Esophagus squamous epithelium (tissue), 5 donors: ENCODE results near the gene ANKRD31. TPM values are rescaled to one million over a fixed set of nuclear protein-coding genes. Genes with fewer than 3 reads are reported as not detected.

ENCODE experiments used
- DNase-seq: peaks from one replicate; lab custom pipeline; 2025; lab: John Stamatoyannopoulos, UW
- H3K27ac ChIP-seq, 4 donors: fragments of 200-600 bp; sonication (generic); one replicate each; pipeline ENCODE4 v1.5.1; 2016 to 2019; ENCODE audit warnings: mild to moderate bottlenecking in 1 of 4
- H3K27me3 ChIP-seq, 4 donors: fragments of 200-600 bp; sonication (generic); 1 replicate in 3 of 4; 2 replicates in 1 of 4; pipeline versions ENCODE4 v1.5.1 to v1.6.0; 2017 to 2021; ENCODE audit warnings: antibody characterized with exemption in 1 of 4
- H3K36me3 ChIP-seq, 3 donors: fragments of 200-600 bp; sonication (generic); one replicate each; pipeline ENCODE4 v1.5.1; 2016 to 2019
- H3K4me1 ChIP-seq, 3 donors: fragments of 200-600 bp; sonication (generic); one replicate each; pipeline ENCODE4 v1.5.1; 2017 to 2019
- H3K4me3 ChIP-seq, 4 donors: fragments of 200-600 bp; sonication (generic); 1 replicate in 3 of 4; 2 replicates in 1 of 4; pipeline ENCODE4 v1.5.1; 2016 to 2019; ENCODE audit warnings: mild to moderate bottlenecking in 2 of 4, moderate library complexity in 1 of 4
- H3K9me3 ChIP-seq, 3 donors: fragments of 200-600 bp; sonication (generic); one replicate each; pipeline ENCODE4 v1.5.1; 2016 to 2019
- POLR2A ChIP-seq, 4 donors: fragments of 450-650 bp; IDR thresholded peaks; one replicate each; pipeline ENCODE4 v1.6.1; 2017; ENCODE audit warnings: antibody characterized with exemption in 4 of 4, mild to moderate bottlenecking in 4 of 4, moderate library complexity in 3 of 4
- WGBS, 2 donors: methylation state at CpG; one replicate each; pipeline ENCODE4 v1.1.5; 2018; 5-methylcytosine and 5-hydroxymethylcytosine counted together
- intact Hi-C: fragments of 100-400 bp; cut with DNase I; formaldehyde crosslinking; loops from one replicate; pipeline ENCODE4 v1.15.0; 2022
- total RNA-seq, 4 donors: library from RNA; depleted of rRNA; stranded (reverse); fragments of >200 nt; gene quantifications; one replicate each; pipeline ENCODE4 v1.1.0, GENCODE V29; 2016
- TF ChIP-seq, protein P1 (sequence below), 6 experiments: fragments of 450-650 bp in 4 of 6; fragments of 200-600 bp in 2 of 6; sonication (generic) in 2 of 6; IDR thresholded peaks; one replicate each; pipeline ENCODE4 v1.5.1; 2016 to 2019; ENCODE audit warnings: antibody characterized with exemption in 6 of 6, mild to moderate bottlenecking in 4 of 6, moderate library complexity in 4 of 6
- donor health status: DM: yes; HTN: yes; CAD: no.

The ANKRD31 gene
- total RNA-seq, 4 donors from 2014 or later: 0.19 to 1.1 (median 0.54) TPM

- H3K9me3 ChIP-seq: no peaks in the 10 kb centered on the region
- intact Hi-C loops: no loop called here
Observed at GRCh38 chr5:75148051-75148450, 88.6 kb downstream of the ANKRD31 start.

DNA sequence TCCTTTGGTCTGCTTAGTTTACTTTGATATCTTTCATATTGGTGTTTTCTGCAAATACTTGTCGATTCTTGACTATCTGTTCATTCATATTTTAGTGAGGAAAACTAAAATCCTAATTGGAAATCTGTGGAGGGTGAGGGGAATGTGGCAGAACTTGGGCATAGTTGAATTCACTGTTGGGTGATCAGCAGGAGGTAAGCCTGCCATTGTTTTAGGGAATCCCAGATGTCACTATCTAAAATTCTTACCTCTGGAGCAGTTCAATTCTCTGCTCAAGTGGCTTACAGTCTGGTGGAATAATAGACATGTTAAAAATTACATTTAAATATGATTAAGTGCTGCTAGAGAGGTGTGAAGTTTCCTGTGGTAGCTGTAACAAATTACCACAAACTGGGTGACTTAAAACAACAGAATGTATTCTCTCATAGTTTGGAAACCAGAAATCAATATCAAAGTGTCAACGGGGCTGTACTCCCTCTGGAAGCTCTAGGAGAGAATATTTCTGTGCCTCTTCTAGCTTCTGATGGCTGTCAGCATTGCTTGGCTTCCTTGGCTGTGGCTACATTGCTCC lies 94.0 kb downstream of the ANKRD31 start:
- TF ChIP-seq, protein P1, sequence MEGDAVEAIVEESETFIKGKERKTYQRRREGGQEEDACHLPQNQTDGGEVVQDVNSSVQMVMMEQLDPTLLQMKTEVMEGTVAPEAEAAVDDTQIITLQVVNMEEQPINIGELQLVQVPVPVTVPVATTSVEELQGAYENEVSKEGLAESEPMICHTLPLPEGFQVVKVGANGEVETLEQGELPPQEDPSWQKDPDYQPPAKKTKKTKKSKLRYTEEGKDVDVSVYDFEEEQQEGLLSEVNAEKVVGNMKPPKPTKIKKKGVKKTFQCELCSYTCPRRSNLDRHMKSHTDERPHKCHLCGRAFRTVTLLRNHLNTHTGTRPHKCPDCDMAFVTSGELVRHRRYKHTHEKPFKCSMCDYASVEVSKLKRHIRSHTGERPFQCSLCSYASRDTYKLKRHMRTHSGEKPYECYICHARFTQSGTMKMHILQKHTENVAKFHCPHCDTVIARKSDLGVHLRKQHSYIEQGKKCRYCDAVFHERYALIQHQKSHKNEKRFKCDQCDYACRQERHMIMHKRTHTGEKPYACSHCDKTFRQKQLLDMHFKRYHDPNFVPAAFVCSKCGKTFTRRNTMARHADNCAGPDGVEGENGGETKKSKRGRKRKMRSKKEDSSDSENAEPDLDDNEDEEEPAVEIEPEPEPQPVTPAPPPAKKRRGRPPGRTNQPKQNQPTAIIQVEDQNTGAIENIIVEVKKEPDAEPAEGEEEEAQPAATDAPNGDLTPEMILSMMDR (IDR thresholded peaks at IDR 0.05): no peak
- Histone ChIP-seq H3K4me3 (no peak overlapping the region), H3K36me3 (no peaks in the 10 kb centered on the region), H3K27ac (no peak overlapping the region), H3K9me3 (no peaks in the 10 kb centered on the region), H3K27me3 (no peaks in the 10 kb centered on the region), H3K4me1 (no peaks in the 10 kb centered on the region)
- 14 to 41% methylated on average over 1 to 2 of the region's 2 CpGs for WGBS, 2 donors
- no peak for DNase-seq
- intact Hi-C loops: no loop called here

More at GRCh38 chr5:75148051-75148450, 88.6 kb downstream of the ANKRD31 start:
- Histone ChIP-seq H3K4me3 (no peak overlapping the region), H3K27ac (no peak overlapping the region), H3K4me1 (peaks cover 0 to under 1% (median 0%) of the 10 kb centered on the region in 3 donors), H3K36me3 (no peaks in the 10 kb centered on the region), H3K27me3 (no peaks in the 10 kb centered on the region)
- WGBS, 2 donors: 35 to 52% methylated on average over 2 of the region's 2 CpGs
- DNase-seq: no peak
- TF ChIP-seq, protein P1 (IDR thresholded peaks at IDR 0.05): no peak
- TF ChIP-seq POLR2A (IDR thresholded peaks at IDR 0.05): no peak

DNA sequence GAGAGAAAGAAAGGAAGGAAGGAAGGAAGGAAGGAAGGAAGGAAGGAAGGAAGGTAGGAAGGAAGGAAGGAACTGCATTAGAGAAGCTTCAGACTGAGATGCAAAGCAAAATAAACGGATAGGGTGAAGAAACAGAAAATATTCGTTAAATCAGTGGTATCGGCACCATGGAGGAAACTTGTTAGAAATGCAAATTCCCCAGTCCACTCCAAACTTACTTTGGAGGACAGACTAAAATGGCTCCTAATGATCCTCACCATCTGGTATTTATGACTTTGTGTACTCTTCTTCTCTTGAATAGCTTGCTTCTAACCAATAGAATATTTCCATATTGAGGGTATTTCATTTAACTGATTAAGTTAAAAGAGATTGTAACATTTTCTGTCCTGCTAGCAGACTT lies 96.4 kb downstream of the ANKRD31 start:
- no peaks in the 10 kb centered on the region for H3K4me1 ChIP-seq
- intact Hi-C loops: no loop called here
- H3K4me3 ChIP-seq: no peak overlapping the region
- DNase-seq: no peak
- 87 to 89% methylated on average over 3 of the region's 3 CpGs for WGBS, 2 donors
- H3K9me3 ChIP-seq: no peaks in the 10 kb centered on the region
- no peaks in the 10 kb centered on the region for H3K36me3 ChIP-seq
- H3K27ac ChIP-seq: no peak overlapping the region
- H3K27me3 ChIP-seq: no peaks in the 10 kb centered on the region
- TF ChIP-seq, protein P1 (IDR thresholded peaks at IDR 0.05): no peak
- TF ChIP-seq POLR2A (IDR thresholded peaks at IDR 0.05): no peak

DNA sequence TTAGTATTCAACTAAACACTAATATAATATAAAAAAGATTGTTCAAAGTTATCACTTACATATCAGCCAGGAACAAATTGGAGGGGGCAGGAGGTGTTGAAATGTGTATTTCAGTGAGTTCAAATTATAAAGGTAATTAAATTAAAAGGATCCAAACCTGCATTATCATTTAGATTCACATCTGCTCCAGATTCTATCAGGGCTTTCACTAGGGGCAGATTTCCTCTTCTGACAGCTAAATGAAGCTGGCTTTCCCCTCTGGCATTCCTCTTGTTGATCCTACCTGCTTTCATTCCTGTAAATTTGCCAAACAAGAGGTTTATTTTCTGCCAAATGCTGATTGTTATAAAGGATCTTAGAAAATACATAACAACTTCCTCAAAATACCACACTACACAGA lies 98.0 kb downstream of the ANKRD31 start:
- H3K4me1 ChIP-seq: no peaks in the 10 kb centered on the region
- H3K9me3 ChIP-seq: no peaks in the 10 kb centered on the region
- no peaks in the 10 kb centered on the region for H3K36me3 ChIP-seq
- H3K27ac ChIP-seq: no peak overlapping the region
- H3K4me3 ChIP-seq: no peak overlapping the region
- H3K27me3 ChIP-seq: no peaks in the 10 kb centered on the region
- DNase-seq: no peak
- no peak for TF ChIP-seq POLR2A (IDR thresholded peaks at IDR 0.05)
- TF ChIP-seq, protein P1 (IDR thresholded peaks at IDR 0.05): no peak
- intact Hi-C loops: no loop called here

DNA sequence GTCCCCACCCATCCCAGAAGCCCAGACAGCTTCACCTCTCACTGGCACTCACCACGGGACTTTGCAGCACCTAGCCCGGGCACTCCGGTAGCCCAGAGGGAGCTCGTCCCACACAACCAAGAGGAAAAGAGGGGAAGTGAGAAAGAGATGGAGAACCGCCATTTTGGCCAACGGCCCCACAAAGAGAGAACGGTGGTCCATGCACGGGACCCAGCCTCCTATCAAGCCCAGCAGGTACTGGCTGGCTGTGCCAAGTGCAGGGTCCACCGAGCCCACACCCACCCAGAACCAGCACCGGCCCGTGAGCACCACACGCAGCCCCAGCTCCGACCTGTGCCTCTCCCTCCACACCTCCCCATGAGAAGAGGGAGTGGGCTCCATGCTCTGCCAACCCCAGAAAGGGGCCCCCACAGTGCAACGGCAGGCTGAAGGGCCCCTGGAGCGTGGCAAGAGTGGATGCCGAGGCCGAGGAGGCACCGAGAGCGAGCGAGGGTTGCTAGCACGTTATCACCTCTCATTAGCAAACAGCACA lies 105.8 kb downstream of the ANKRD31 start:
- 90 to 100% methylated on average over 2 to 15 of the region's 21 CpGs for WGBS, 2 donors
- peaks cover 0 to 14% (median 6%) of the 10 kb centered on the region in 3 donors for H3K9me3 ChIP-seq
- H3K27me3 ChIP-seq: no peaks in the 10 kb centered on the region
- H3K4me1 ChIP-seq: no peaks in the 10 kb centered on the region
- no peak for DNase-seq
- no peak overlapping the region for H3K27ac ChIP-seq
- H3K36me3 ChIP-seq: no peaks in the 10 kb centered on the region
- TF ChIP-seq, protein P1 (IDR thresholded peaks at IDR 0.05): no peak
- no peak for TF ChIP-seq POLR2A (IDR thresholded peaks at IDR 0.05)
- no peak overlapping the region for H3K4me3 ChIP-seq
- intact Hi-C loops: no loop called here
